ENCODE results near the gene PPIL1. TPM values are rescaled to one million over a fixed set of nuclear protein-coding genes. Genes with fewer than 3 reads are reported as not detected.

Gene PPIL1
- polyA plus RNA-seq, 2 of the 4 experiments (the other 2 are of a cell fraction), result 42.6 to 60.0 TPM

DNA sequence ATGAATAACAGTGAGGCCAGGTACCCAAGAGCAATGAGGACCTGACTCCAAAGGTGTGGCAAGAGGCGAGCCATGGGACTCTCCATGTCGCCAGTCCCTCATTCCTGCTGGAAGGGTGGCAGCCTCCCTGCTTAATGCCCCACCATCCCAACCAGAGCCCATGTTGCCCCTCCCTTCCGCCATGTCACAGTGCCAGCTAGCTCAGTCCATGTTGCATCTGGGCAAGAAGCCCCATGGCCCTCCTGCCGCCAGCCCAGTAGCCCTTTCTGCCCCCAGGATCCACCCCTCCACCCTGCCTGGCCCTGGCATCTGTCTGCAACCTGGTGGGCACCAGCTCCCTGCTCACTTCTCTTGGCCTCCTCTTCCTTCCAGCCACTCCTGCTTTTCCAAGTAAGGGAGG lies 29.4 kb downstream of the PPIL1 start:
- ChIA-PET POLR2A (no interaction called here), CTCF (no interaction called here)
- no peak overlapping the region for H3K27ac ChIP-seq
- H3K4me1 ChIP-seq, result no peaks in the 10 kb centered on the region
- no peak for DNase-seq (ENCODE audit: low read depth in 1 of 2, low spot score in 1 of 2)
- 68% methylated on average over 4 of the region's 4 CpGs for WGBS (ENCODE audit: missing lambda C conversion rate)
- no peak overlapping the region for H3K4me2 ChIP-seq
- TF ChIP-seq HOXB5 (CRISPR knock-in tag; IDR thresholded peaks at IDR 0.05), result no peak
- no peak for TF ChIP-seq ZFP36 (IDR thresholded peaks at IDR 0.05; ENCODE audit: borderline replicate concordance, partially characterized antibody)
- TF ChIP-seq TFCP2L1 (CRISPR knock-in tag; IDR thresholded peaks at IDR 0.05), result no peak
- TF ChIP-seq EP300 (IDR thresholded peaks at IDR 0.05), result no peak
- no peak for TF ChIP-seq FOXS1 (CRISPR knock-in tag; IDR thresholded peaks at IDR 0.05)
- TF ChIP-seq JUNB (IDR thresholded peaks at IDR 0.05), result no peak
- no peak for TF ChIP-seq POLR2AphosphoS2 (conservative IDR thresholded peaks at IDR 0.05; ENCODE audit: low read length)
- TF ChIP-seq, protein P1, sequence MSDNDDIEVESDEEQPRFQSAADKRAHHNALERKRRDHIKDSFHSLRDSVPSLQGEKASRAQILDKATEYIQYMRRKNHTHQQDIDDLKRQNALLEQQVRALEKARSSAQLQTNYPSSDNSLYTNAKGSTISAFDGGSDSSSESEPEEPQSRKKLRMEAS (IDR thresholded peaks at IDR 0.05), result no peak
- TF ChIP-seq CHD4 (IDR thresholded peaks at IDR 0.05; ENCODE audit: borderline replicate concordance), result no peak
- TF ChIP-seq CEBPB (IDR thresholded peaks at IDR 0.05), result no peak
- no peak for TF ChIP-seq RFX5 (IDR thresholded peaks at IDR 0.05)
- TF ChIP-seq, protein P2, sequence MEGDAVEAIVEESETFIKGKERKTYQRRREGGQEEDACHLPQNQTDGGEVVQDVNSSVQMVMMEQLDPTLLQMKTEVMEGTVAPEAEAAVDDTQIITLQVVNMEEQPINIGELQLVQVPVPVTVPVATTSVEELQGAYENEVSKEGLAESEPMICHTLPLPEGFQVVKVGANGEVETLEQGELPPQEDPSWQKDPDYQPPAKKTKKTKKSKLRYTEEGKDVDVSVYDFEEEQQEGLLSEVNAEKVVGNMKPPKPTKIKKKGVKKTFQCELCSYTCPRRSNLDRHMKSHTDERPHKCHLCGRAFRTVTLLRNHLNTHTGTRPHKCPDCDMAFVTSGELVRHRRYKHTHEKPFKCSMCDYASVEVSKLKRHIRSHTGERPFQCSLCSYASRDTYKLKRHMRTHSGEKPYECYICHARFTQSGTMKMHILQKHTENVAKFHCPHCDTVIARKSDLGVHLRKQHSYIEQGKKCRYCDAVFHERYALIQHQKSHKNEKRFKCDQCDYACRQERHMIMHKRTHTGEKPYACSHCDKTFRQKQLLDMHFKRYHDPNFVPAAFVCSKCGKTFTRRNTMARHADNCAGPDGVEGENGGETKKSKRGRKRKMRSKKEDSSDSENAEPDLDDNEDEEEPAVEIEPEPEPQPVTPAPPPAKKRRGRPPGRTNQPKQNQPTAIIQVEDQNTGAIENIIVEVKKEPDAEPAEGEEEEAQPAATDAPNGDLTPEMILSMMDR (IDR thresholded peaks at IDR 0.05), result no peak
- no peak for TF ChIP-seq FOSL2 (IDR thresholded peaks at IDR 0.05)
- TF ChIP-seq FOSL2 (CRISPR knock-in tag; IDR thresholded peaks at IDR 0.05), result no peak
- no peak for TF ChIP-seq CBX8 (IDR thresholded peaks at IDR 0.05)
- TF ChIP-seq, protein P3, sequence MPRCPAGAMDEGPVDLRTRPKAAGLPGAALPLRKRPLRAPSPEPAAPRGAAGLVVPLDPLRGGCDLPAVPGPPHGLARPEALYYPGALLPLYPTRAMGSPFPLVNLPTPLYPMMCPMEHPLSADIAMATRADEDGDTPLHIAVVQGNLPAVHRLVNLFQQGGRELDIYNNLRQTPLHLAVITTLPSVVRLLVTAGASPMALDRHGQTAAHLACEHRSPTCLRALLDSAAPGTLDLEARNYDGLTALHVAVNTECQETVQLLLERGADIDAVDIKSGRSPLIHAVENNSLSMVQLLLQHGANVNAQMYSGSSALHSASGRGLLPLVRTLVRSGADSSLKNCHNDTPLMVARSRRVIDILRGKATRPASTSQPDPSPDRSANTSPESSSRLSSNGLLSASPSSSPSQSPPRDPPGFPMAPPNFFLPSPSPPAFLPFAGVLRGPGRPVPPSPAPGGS (IDR thresholded peaks at IDR 0.05), result no peak
- no peak for TF ChIP-seq NPAS2 (CRISPR knock-in tag; IDR thresholded peaks at IDR 0.05; ENCODE audit: borderline replicate concordance)
- no peak for TF ChIP-seq GATA3 (IDR thresholded peaks at IDR 0.05; ENCODE audit: borderline replicate concordance)
- TF ChIP-seq JUN (IDR thresholded peaks at IDR 0.05), result no peak
- no peak for TF ChIP-seq RCOR1 (IDR thresholded peaks at IDR 0.05; ENCODE audit: low read depth, low read length)
- H3K9me3 ChIP-seq, result no peaks in the 10 kb centered on the region
- no peak for FAIRE-seq
- no peak overlapping the region for H3K4me3 ChIP-seq
- ATAC-seq, result no peak

DNA sequence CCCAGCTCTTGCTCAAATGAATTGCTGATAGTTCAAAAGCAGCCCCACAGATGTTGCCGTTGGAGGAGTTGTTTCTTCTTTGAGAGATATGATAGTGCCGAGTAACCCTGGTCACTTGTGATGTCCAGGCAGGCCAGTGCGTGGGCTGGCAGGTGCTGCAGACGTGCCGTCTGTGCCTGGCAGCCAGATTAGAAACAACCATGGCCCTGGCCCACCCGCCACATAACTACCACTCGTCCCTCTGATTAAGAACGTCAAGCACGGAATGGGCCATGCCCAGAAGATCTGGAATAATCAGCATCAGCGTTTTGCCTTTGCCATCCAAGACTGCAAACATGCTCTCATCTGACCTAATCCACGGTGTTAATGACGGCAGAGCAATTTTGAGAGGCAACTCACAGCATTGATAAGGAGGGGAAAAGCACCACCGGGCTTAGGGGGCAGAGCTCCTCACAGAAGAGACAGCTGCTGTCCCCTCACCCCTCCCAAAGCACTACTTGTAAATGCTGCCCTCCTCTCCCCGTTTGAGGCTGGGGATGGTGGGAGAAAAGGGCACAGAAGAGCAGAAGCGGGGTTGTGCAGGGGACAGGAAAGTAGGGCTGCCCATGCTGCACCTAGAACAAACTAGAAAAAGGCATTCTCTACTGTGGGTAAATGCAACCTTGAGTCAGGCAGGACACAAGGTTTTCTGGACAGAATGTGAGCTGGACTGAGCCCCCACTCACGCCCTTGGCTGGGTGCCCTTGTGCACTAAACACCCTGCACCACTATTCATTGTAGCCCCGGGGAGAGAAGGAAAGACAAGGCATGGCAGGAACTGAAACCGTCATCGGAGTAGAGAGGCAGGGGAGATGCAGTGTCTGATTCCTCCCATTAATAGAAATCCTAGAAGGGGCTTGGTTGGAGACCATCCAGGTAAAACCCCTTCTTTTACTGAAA lies 30.1 kb downstream of the PPIL1 start:
- no peak for DNase-seq (ENCODE audit: low read depth in 1 of 2, low spot score in 1 of 2)
- TF ChIP-seq ZFP36 (IDR thresholded peaks at IDR 0.05; ENCODE audit: borderline replicate concordance, partially characterized antibody), result no peak
- ChIA-PET POLR2A (no interaction called here), CTCF (interaction anchor here (0.7 to 1.5 kb wide), 3 partner anchors 8 to 174 kb away, joined by 3 read pairs; no protein-coding TSS in a partner anchor)
- 70% methylated on average over 19 of the region's 19 CpGs for WGBS (ENCODE audit: missing lambda C conversion rate)
- H3K4me3 ChIP-seq, result no peak overlapping the region
- H3K4me2 ChIP-seq, result no peak overlapping the region
- no peak overlapping the region for H3K27ac ChIP-seq
- no peak for ATAC-seq
- H3K9me3 ChIP-seq, result no peaks in the 10 kb centered on the region
- H3K4me1 ChIP-seq, result no peaks in the 10 kb centered on the region
- FAIRE-seq, result no peak

DNA sequence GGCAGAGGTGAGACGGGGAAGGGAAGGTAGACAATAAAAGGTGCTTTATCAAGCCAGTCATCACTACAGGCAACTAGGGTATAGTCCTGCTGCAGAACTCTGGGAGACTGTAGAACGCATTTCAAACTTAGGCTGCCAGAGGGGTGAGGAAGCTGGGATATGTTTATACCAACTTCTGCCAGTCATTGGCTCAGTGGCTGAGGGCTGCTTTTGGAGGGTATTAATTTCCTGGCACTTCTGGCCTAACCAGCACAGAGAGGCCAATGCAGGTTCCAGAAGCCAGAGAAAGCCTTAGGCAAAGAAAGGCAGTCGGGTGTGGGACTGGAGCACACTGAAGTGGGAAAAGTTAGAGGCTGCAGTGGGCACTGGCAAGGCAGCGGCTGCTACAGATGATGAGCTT lies 31.4 kb downstream of the PPIL1 start:
- ChIA-PET POLR2A (no interaction called here), CTCF (interaction anchor here (1.5 kb wide), 1 partner anchor 175 kb away, joined by 3 read pairs; no protein-coding TSS in a partner anchor)
- H3K4me1 ChIP-seq, result no peaks in the 10 kb centered on the region
- no peak for DNase-seq (ENCODE audit: low read depth in 1 of 2, low spot score in 1 of 2)
- FAIRE-seq, result no peak
- no peaks in the 10 kb centered on the region for H3K9me3 ChIP-seq
- H3K27ac ChIP-seq, result no peak overlapping the region
- ATAC-seq, result no peak
- H3K4me3 ChIP-seq, result no peak overlapping the region
- WGBS (ENCODE audit: missing lambda C conversion rate), result 83% methylated on average over 4 of the region's 4 CpGs
- H3K4me2 ChIP-seq, result no peak overlapping the region
- TF ChIP-seq, protein P4, sequence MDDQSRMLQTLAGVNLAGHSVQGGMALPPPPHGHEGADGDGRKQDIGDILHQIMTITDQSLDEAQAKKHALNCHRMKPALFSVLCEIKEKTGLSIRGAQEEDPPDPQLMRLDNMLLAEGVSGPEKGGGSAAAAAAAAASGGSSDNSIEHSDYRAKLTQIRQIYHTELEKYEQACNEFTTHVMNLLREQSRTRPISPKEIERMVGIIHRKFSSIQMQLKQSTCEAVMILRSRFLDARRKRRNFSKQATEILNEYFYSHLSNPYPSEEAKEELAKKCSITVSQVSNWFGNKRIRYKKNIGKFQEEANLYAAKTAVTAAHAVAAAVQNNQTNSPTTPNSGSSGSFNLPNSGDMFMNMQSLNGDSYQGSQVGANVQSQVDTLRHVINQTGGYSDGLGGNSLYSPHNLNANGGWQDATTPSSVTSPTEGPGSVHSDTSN (IDR thresholded peaks at IDR 0.05), result no peak
- no peak for TF ChIP-seq CBX2 (IDR thresholded peaks at IDR 0.05; ENCODE audit: borderline replicate concordance, low read depth)
- no peak for TF ChIP-seq EHF (CRISPR knock-in tag; IDR thresholded peaks at IDR 0.05)
- TF ChIP-seq ESRRA (IDR thresholded peaks at IDR 0.05; ENCODE audit: borderline replicate concordance, low read length), result no peak
- TF ChIP-seq RAD21 (conservative IDR thresholded peaks at IDR 0.05 in 1 of 2, IDR thresholded peaks at IDR 0.05 in 1 of 2), result no peak
- no peak for TF ChIP-seq MYC (IDR thresholded peaks at IDR 0.05; ENCODE audit: borderline replicate concordance, low read length)
- TF ChIP-seq FOSL2 (IDR thresholded peaks at IDR 0.05), result no peak
- no peak for TF ChIP-seq FOSL2 (CRISPR knock-in tag; IDR thresholded peaks at IDR 0.05)
- TF ChIP-seq JUN (IDR thresholded peaks at IDR 0.05), result no peak
- no peak for TF ChIP-seq ZFP36 (IDR thresholded peaks at IDR 0.05; ENCODE audit: borderline replicate concordance, partially characterized antibody)
- TF ChIP-seq CBX8 (IDR thresholded peaks at IDR 0.05), result no peak
- no peak for TF ChIP-seq ZSCAN20 (CRISPR knock-in tag; IDR thresholded peaks at IDR 0.05)
- no peak for TF ChIP-seq RFX5 (IDR thresholded peaks at IDR 0.05)
- TF ChIP-seq, protein P1 (IDR thresholded peaks at IDR 0.05), result no peak
- TF ChIP-seq NFE2L2 (conservative IDR thresholded peaks at IDR 0.05; ENCODE audit: low read length), result no peak
- no peak for TF ChIP-seq EHMT2 (IDR thresholded peaks at IDR 0.05; ENCODE audit: low read depth)
- no peak for TF ChIP-seq POLR2A (IDR thresholded peaks at IDR 0.05; ENCODE audit: low read length)

Measured in A549 (cell line).